Measurements from ENCODE around the gene SYAP1.
"Not testable (repeated sequence)": the region's sequence is repeated elsewhere in the genome, so short reads cannot be mapped to it uniquely, and the experiment has no call there.

SYAP1 gene

GRCh38 chrX:16725072-16725471 is 5.7 kb downstream of the SYAP1 start:
- DNase-seq (ENCODE audit: low spot score) = no peak

- DNase-seq (ENCODE audit: low spot score) = not testable (repeated sequence)
Observed at GRCh38 chrX:16726347-16726988, 7.1 kb downstream of the SYAP1 start.

GRCh38 chrX:16727637-16728036 is 8.2 kb downstream of the SYAP1 start:
- DNase-seq (ENCODE audit: low spot score) = no peak

- no peak for DNase-seq (ENCODE audit: low spot score)
Observed at GRCh38 chrX:16730450-16730849, 11.0 kb downstream of the SYAP1 start.

- DNase-seq (ENCODE audit: low spot score) = no peak
Observed at GRCh38 chrX:16733013-16733412, 13.6 kb downstream of the SYAP1 start.

DNA sequence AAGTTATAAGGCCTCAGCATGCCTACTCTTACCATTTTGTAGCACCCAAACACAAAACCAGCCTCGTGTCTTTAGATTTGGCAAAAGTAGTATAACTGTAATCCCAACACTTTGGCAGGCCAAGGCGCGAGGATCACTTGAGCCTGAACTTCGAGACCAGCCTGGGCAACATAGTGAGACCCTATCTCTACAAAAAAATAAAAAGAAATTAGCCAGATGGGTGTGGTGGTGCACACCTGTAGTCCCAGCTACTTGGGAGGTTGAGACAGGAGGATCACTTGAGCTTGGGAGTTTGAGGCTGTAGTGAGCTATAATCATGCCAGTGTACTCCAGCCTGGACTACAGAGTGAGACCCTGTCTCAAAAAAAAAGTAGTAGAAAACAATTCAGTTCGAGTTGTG is 17.6 kb downstream of the SYAP1 start:
- DNase-seq (ENCODE audit: low spot score) = no peak

DNA sequence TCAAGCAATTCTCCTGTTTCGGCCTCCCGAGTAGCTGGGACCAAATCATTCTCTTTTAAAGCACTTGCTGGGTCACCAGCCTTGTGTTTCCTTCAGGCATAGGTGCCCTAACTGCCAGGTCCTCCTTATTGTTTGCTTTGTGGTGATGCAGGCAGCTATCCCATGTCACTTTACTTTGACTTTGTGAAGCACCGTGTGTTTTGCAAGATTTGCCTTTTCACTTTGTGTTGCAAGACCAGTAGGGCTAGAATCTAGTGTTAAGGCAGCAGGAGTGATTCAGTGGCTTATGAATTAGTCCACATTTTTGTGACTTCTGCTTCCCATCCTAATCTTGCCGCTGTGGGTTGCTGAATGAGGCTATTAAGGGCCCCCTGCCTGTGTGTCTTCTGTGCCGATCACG is 20.2 kb downstream of the SYAP1 start:
- no peak for DNase-seq (ENCODE audit: low spot score)

GRCh38 chrX:16743604-16744325 is 24.4 kb downstream of the SYAP1 start:
- DNase-seq (ENCODE audit: low spot score) = no peak

DNA sequence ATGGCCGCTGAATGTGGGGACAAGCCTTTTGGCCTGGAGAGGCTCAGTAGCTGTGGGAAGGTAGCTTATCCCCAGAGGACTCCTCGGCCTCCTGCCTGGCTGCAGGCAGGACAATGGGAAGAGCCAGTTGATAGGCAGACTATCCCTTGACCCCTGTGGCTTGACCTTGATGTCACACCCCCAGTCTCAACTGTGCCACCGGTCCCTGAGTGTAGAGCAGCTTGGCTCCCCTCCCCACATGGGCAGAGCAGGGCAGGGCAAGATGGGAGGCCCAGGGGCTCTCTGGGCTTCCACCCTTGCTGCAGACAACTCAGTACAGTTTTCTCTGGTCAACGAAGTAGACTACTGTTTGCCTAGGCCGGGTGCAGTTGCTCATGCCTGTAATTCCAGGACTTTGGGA is 25.7 kb downstream of the SYAP1 start:
- no peak for DNase-seq (ENCODE audit: low spot score)

GRCh38 chrX:16745659-16746058 is 26.2 kb downstream of the SYAP1 start:
- no peak for DNase-seq (ENCODE audit: low spot score)

DNA sequence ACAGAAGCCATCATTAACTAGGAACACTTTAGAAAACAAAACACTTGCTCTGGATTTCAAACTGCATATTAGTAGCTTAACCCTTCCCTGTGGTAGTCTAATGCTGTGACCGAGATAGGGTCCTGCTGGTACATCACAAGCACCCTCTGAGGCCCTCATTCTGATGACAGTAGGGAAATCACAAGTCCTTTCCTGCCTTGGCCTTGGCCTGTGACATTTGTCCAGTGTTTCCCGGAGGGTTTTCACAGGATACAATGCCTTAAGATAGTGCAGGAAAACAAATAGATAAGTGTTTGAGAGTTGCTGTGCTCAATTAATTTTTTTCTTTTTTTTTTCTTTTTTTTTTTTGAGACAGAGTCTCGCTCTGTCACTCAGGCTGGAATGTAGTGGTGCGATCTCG is 29.0 kb downstream of the SYAP1 start:
- DNase-seq (ENCODE audit: low spot score) = no peak

GRCh38 chrX:16750136-16750535 is 30.7 kb downstream of the SYAP1 start:
- DNase-seq (ENCODE audit: low spot score) = no peak

DNA sequence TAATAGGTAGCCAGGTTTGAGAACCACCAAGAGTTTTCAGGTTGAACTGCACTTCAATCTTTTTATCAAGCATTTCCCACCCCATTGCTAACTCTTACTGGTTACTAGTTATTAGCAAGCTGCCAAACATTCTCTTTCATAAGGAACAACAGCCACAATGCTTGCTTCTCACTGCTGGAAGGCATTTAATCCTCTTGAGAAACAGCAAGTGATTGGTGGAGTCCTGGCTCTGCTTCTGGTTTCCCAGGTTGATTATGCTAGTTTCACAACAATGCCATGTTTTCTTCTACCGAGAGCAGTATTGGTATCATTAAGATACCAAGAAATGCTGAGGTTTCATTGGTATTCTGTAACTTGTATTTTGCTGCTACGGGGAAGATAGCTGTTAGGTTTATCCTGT is 34.6 kb downstream of the SYAP1 start:
- DNase-seq (ENCODE audit: low spot score) = no peak

DNA sequence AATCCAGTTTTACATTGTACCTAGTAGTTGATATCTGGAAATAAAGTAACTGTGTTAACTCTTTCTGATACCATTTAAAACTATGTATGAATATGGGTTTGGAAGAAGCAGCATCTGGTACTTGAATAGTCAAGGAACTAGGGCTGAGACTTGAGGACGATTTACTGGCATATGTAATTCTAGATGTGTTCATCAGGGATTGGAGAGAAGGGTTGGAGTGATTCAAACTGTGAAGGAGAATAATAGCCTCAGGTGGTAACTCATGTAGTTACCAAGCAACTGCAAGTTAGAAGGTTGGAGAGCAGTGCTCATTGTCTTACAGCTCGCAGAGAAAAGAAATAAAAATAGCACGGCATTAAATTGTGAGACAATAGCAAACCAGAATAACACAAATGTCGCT is 37.3 kb downstream of the SYAP1 start:
- no peak for DNase-seq (ENCODE audit: low spot score)

GRCh38 chrX:16761500-16761899 is 42.1 kb downstream of the SYAP1 start:
- DNase-seq (ENCODE audit: low spot score) = not testable (repeated sequence)

GRCh38 chrX:16762579-16762978 is 43.2 kb downstream of the SYAP1 start:
- DNase-seq (ENCODE audit: low spot score) = no peak

GRCh38 chrX:16765594-16765993 is 46.2 kb downstream of the SYAP1 start:
- no peak for DNase-seq (ENCODE audit: low spot score)

DNA sequence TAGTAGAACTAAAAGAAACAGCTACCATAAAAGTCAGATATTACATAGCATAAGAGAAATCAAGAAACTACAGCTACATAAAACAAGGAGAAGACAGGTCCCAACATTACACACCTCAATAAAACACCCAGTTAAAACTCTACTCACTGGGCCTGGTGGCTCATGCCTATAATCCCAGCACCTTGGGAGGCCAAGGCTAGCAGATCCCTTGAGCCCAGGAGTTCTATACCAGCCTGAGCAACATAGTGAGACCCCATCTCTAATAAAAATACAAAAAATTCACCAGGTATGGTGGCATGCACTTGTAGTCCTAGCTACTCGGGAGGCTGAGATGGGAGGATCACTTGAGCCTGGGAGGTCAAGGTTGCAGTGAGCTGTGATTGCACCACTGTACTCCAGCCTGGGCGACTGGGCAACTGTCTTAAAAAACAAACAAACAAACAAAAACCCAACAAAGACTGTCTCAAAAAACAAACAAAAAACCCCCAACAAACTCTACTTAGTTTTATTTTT is 51.6 kb downstream of the SYAP1 start:
- DNase-seq (ENCODE audit: low spot score) = no peak

- peak; percentile 45 for DNase-seq (ENCODE audit: low spot score)
Observed at GRCh38 chrX:16771483-16772398, 52.3 kb downstream of the SYAP1 start.

GRCh38 chrX:16772460-16772859 is 53.0 kb downstream of the SYAP1 start:
- DNase-seq (ENCODE audit: low spot score) = peak; percentile 7

DNA sequence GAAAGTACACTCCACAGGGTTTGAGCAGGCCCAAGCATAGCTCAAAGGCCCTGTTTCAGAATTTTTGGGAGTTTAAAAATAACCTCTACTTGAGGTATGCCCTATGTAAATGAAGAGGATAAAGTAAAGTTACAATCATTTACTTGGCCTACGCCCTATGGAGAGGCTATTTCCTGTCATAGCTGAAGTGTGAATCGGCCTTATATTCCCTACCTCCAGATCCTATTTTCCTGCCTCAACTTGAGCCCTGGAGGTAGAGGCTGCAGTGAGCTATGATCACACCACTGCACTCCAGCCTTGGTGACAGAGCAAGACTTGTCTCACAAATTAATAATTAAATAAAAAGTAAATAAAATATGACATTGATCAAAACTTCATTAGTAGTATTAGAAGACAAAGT is 55.3 kb downstream of the SYAP1 start:
- no peak for DNase-seq (ENCODE audit: low spot score)

GRCh38 chrX:16778545-16778944 is 59.1 kb downstream of the SYAP1 start:
- no peak for DNase-seq (ENCODE audit: low spot score)

DNA sequence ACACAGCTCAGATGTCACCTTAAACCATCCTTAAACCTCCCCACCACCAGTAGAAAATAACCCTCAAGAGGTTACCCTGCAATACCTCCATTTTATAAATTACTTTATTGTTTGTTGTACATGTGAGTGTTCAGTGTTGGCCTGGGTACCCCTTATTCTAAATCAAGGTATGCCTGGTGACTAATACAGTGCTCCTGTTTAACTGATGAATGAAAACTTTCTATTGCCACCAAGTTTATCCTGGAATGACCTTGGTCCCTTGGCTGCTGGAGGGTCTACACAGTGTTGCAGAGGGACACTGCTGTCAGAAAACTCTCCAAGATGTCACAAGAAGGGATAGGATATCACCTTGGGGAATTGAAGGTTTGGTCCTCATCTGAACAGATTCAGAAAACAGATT is 59.6 kb downstream of the SYAP1 start:
- DNase-seq (ENCODE audit: low spot score) = no peak

Data from iPS-NIHi11 (cell line).